GM19099 (cell line): Measurements from ENCODE around the gene JMJD8.
A peak's percentile ranks its signal among the peaks of the same experiment; 100 is the strongest.

Experiments
- POLR2A ChIP-seq: IDR thresholded peaks from 3 replicates; pipeline ENCODE4 v1.6.1; 2011; ENCODE audit warnings: low read depth; ENCODE audit not compliant: insufficient read length; ENCODE audit errors: extremely low read depth

JMJD8 gene, protein sequence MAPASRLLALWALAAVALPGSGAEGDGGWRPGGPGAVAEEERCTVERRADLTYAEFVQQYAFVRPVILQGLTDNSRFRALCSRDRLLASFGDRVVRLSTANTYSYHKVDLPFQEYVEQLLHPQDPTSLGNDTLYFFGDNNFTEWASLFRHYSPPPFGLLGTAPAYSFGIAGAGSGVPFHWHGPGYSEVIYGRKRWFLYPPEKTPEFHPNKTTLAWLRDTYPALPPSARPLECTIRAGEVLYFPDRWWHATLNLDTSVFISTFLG

GRCh38 chr16:684071-684794 is at the start of gene JMJD8:
JMJD8 (minus strand) TSS chr16:684334; CDS start chr16:684319, 15 bp downstream.
- peak; percentile 96 for TF ChIP-seq POLR2A

- no peak for TF ChIP-seq POLR2A
Observed at GRCh38 chr16:733382-734207, 49.5 kb upstream of the JMJD8 start.

- no peak for TF ChIP-seq POLR2A
Observed at GRCh38 chr16:732936-733335, 48.8 kb upstream of the JMJD8 start.

GRCh38 chr16:732332-732731 is 48.2 kb upstream of the JMJD8 start:
- TF ChIP-seq POLR2A = no peak

- no peak for TF ChIP-seq POLR2A
Observed at GRCh38 chr16:730666-731509, 46.8 kb upstream of the JMJD8 start.

DNA sequence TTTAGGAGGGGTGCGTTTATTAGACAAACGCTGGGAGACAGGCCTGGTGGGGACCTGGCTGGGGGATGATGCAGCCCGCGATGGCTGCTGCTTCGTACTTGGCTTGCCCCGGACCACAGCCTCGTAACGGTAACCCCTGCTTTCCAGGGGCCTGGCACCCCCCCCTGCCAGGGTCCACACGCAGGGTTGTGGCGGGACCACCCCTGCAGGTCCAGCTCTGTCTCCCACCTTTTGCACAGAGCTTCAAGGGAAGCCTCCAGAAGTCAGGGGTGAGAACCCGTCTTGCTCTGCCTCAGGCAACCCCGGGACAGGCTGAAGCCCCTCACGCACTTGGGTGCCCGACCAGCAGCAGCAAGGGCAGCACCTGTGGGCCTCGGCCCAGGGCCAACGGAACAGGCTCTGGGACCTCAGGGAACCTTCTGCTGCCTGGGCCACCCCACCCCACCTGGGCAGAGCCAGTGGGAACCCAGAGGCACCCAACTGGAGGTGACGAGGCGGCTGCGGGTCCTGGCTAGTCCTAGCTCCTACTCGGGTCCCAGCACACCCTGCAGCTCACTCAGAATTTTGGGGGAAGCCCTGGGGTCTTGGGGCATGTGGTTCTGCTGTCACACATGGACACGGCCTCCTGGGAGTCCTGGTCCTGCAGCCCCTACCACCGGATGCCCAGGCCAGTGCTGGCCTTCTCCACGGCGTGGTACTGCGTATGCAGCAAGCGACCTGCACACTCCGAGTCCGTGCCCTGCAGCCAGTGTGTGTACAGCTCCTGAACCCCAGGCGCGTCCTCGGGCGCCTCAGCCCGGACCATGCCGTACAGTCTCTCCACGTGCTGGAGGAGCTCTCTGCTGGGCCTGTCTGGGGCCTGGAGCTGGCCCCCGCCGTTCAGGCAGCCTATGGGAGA is 45.9 kb upstream of the JMJD8 start:
- TF ChIP-seq POLR2A = no peak

GRCh38 chr16:728890-729744 is 45.0 kb upstream of the JMJD8 start:
- TF ChIP-seq POLR2A = no peak

DNA sequence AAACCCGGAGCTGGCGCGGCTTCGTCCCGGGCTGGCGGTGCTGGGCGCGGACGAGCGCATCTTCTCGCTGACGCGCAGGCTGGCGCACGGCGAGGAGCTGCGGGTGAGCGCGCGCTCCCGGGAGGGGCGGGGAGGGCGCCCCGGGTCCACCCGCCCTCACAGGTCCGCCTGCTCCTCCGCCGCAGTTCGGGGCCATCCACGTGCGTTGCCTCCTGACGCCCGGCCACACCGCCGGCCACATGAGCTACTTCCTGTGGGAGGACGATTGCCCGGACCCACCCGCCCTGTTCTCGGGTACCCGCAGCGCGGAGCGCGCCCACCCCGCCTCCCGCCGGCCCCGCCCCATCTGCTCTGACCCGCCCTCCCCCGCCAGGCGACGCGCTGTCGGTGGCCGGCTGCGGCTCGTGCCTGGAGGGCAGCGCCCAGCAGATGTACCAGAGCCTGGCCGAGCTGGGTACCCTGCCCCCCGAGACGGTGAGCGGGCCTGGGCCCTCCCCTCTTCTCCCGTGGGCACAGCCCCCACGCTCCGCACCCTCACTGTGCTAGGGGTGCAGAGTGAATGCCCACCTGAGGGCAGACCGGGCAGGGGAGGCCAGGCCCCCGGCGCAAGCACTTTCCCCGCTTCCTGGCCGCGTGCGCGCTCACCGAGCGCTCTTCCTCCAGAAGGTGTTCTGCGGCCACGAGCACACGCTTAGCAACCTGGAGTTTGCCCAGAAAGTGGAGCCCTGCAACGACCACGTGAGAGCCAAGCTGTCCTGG is 44.2 kb upstream of the JMJD8 start:
- peak; percentile 39 for TF ChIP-seq POLR2A

- no peak for TF ChIP-seq POLR2A
Observed at GRCh38 chr16:727291-727977, 43.3 kb upstream of the JMJD8 start.

DNA sequence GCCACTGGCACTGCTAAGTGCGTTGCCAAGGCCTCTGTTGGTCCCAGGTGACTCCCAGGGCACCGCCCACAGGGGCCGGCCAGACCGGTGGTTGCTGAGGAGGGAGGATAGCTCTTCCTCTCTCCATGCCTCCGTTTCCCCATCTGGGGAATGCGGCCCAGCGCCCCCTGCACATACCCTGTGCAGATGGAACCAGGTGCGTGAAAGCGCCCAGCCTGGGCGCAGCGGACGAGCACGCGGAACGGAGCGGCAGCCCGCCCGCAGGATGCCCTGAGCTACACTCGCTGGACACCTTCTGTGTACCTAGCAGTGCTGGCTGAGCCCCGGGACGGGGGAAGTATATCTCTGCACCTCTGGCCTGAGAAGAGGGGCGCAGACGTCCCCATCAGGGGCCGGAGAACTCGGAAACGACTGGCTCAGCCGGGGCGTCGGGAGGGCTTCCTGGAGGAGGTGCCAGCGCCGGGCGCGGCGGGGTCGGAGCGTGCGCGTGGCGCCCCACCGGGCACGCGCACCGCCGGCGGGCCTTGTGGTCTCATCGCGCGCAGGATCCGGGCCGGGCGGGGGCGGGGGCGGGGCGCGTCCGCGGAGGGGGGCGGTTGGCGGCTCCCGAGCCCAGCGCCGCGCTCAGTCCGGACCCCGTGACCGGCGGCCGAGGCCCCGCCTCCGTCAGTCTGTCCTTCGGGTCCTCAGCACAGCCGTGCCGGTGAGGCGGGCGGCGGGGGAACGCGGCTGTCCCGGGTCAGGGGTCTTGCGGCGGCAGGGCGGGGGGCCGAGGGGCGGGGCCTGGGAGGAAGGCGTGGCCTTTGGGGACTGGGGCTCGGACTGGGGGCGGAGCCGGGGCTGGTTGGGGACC is 42.5 kb upstream of the JMJD8 start, which contains the start of the genes CCDC78 and HAGHL:
Gene CCDC78, minus strand, starts transcription at position 6 of the 853 bp plus-strand sequence. CDS start 76 bp downstream, outside the sequence.
Gene HAGHL, plus strand, starts transcription at position 669 of the 853 bp plus-strand sequence. CDS start 404 bp downstream, outside the sequence.
- TF ChIP-seq POLR2A = peak; percentile 6

- no peak for TF ChIP-seq POLR2A
Observed at GRCh38 chr16:726188-726437, 42.0 kb upstream of the JMJD8 start.
